K562 (cell line): ENCODE measurements around the gene NEURL2. TPM values are rescaled to one million over a fixed set of nuclear protein-coding genes. Genes with fewer than 3 reads are reported as not detected.

Source experiments
- FOXK1 ChIP-seq: sonication (generic); formaldehyde crosslinking; IDR thresholded peaks from 2 replicates; pipeline ENCODE4 v1.8.0; 2022; ENCODE audit warnings: missing genetic modification reagents, mild to moderate bottlenecking, borderline replicate concordance
- GTF2E2 ChIP-seq: fragments of 200-800 bp; sonication (Bioruptor generic); IDR thresholded peaks from 2 replicates; pipeline ENCODE4 v1.6.1; 2016; ENCODE audit warnings: missing genetic modification characterization, missing compliant biosample characterization
- IRF2 ChIP-seq: sonication (generic); formaldehyde crosslinking; IDR thresholded peaks from 2 replicates; pipeline ENCODE4 v1.8.1; 2022; ENCODE audit warnings: mild to moderate bottlenecking, missing genetic modification reagents
- KDM1A ChIP-seq, 2 experiments: fragments of 450-650 bp; IDR thresholded peaks; 2 replicates each; pipeline ENCODE4 v1.6.1; 2016; ENCODE audit warnings: mild to moderate bottlenecking in 2 of 2
- MCM3 ChIP-seq: fragments of 450-650 bp; IDR thresholded peaks from 2 replicates; pipeline ENCODE4 v1.6.1; 2016
- NFYB ChIP-seq: IDR thresholded peaks from 2 replicates; pipeline ENCODE4 v1.6.1; 2011; ENCODE audit warnings: mild to moderate bottlenecking, moderate library complexity; ENCODE audit not compliant: insufficient read length; ENCODE audit errors: extremely low read depth
- PRDM10 ChIP-seq: fragments of 450-650 bp; IDR thresholded peaks from 2 replicates; pipeline ENCODE4 v1.6.1; 2018; ENCODE audit not compliant: partially characterized antibody
- RBBP5 ChIP-seq: fragments of 200-600 bp; sonication (generic); IDR thresholded peaks from 2 replicates; pipeline ENCODE4 v1.6.1; 2012; ENCODE audit warnings: borderline replicate concordance, mild to moderate bottlenecking, low read length, control low read depth, inconsistent platforms; ENCODE audit not compliant: insufficient read depth, poor library complexity, severe bottlenecking
- SMAD1 ChIP-seq: fragments of 150-350 bp; IDR thresholded peaks from 2 replicates; pipeline ENCODE4 v1.6.1; 2014; ENCODE audit warnings: low read length, low read depth; ENCODE audit not compliant: partially characterized antibody
- SMARCA5 ChIP-seq: fragments of 450-650 bp; IDR thresholded peaks from 2 replicates; pipeline ENCODE4 v1.6.1; 2016
- SREBF1 ChIP-seq: fragments of 150-350 bp; IDR thresholded peaks from 2 replicates; pipeline ENCODE4 v1.6.1; 2014; ENCODE audit warnings: antibody characterized with exemption, low read depth, low read length, borderline replicate concordance
- ZNF398 ChIP-seq: fragments of 250-450 bp; sonication (Bioruptor Pico); IDR thresholded peaks from 2 replicates; pipeline ENCODE4 v1.8.0; 2021; ENCODE audit warnings: moderate library complexity, mild to moderate bottlenecking, inconsistent platforms
- polyA plus RNA-seq, 8 experiments: library from polyadenylated mRNA; depleted of rRNA in 4 of 8; stranded (reverse) in 5 of 8; unstranded in 3 of 8; fragments of >200 nt; fragmentation: Nextera tagmentation in 2 of 8; fragmentation: Illumina TruSeq in 1 of 8; extraction: Ambion mirVana in 2 of 8; extraction: Trizol in 1 of 8; gene quantifications; 2 replicates each; pipeline versions ENCODE4 v1.2.1 to v1.2.3, GENCODE V29; 2011 to 2014; ENCODE audit warnings: inconsistent platforms in 1 of 8, missing spikeins in 1 of 8
- total RNA-seq, 7 experiments: library from RNA; depleted of rRNA in 6 of 7; stranded (reverse); fragments of >200 nt in 6 of 7; fragmentation: Illumina TruSeq in 2 of 7; extraction: Trizol in 2 of 7; gene quantifications; 2 replicates each; pipeline versions ENCODE4 v1.2.1 to v1.2.3, GENCODE V29; 2011 to 2021; ENCODE audit warnings: low replicate concordance in 1 of 7
- TF ChIP-seq, protein P1 (sequence below): fragments of 450-650 bp; conservative IDR thresholded peaks from 2 replicates; pipeline ENCODE4 v1.6.1; 2016; ENCODE audit warnings: missing genetic modification characterization, low read depth, mild to moderate bottlenecking, missing compliant biosample characterization, moderate library complexity
- TF ChIP-seq, protein P2 (sequence below): fragments of 450-650 bp; IDR thresholded peaks from 2 replicates; pipeline ENCODE4 v1.6.1; 2016; ENCODE audit warnings: borderline replicate concordance

Gene NEURL2
- total and polyA plus RNA-seq, 9 of the 15 experiments (the other 6 are each of a cell fraction or from before 2014, with no cell fraction given): 0.22 to 1.9 (median 0.50) TPM; not detected in 1

GRCh38 chr20:45918779-45919537 lies 27.9 kb upstream of the NEURL2 start (continued):
- TF ChIP-seq RBBP5 (no peak), ZNF398 (CRISPR knock-in tag) (no peak), FOXK1 (CRISPR knock-in tag) (no peak), GTF2E2 (tag) (no peak), KDM1A (IDR thresholded peaks at IDR 0.05) (peak; percentile 32 to 69; a peak in 2 of 4 replicates), MCM3 (no peak), NFYB (no peak), IRF2 (CRISPR knock-in tag) (no peak), PRDM10 (no peak), SREBF1 (no peak), SMAD1 (no peak), SMARCA5 (peak; percentile 82)
- TF ChIP-seq, protein P1, sequence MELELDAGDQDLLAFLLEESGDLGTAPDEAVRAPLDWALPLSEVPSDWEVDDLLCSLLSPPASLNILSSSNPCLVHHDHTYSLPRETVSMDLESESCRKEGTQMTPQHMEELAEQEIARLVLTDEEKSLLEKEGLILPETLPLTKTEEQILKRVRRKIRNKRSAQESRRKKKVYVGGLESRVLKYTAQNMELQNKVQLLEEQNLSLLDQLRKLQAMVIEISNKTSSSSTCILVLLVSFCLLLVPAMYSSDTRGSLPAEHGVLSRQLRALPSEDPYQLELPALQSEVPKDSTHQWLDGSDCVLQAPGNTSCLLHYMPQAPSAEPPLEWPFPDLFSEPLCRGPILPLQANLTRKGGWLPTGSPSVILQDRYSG: no peak
- TF ChIP-seq, protein P2, sequence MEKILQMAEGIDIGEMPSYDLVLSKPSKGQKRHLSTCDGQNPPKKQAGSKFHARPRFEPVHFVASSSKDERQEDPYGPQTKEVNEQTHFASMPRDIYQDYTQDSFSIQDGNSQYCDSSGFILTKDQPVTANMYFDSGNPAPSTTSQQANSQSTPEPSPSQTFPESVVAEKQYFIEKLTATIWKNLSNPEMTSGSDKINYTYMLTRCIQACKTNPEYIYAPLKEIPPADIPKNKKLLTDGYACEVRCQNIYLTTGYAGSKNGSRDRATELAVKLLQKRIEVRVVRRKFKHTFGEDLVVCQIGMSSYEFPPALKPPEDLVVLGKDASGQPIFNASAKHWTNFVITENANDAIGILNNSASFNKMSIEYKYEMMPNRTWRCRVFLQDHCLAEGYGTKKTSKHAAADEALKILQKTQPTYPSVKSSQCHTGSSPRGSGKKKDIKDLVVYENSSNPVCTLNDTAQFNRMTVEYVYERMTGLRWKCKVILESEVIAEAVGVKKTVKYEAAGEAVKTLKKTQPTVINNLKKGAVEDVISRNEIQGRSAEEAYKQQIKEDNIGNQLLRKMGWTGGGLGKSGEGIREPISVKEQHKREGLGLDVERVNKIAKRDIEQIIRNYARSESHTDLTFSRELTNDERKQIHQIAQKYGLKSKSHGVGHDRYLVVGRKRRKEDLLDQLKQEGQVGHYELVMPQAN: no peak
- TF ChIP-seq, all 486 proteins: peak for 9
